Endodermal cell (in vitro differentiated cells): ENCODE measurements around the gene RBM22. TPM values are rescaled to one million over a fixed set of nuclear protein-coding genes. Genes with fewer than 3 reads are reported as not detected.
A peak's percentile ranks its signal among the peaks of the same experiment; 100 is the strongest.

ENCODE experiments used
- DNase-seq: peaks from one replicate; pipeline ENCODE4 v3.0.0-alpha.2; 2017
- H3K27ac ChIP-seq: 2 replicates; pipeline ENCODE4 v1.5.1; 2013; ENCODE audit warnings: mild to moderate bottlenecking, low read depth, low read length, moderate library complexity
- H3K27me3 ChIP-seq: 2 replicates; pipeline ENCODE4 v1.6.1; 2013; ENCODE audit warnings: mild to moderate bottlenecking, low read length, moderate library complexity; ENCODE audit not compliant: insufficient read depth, control insufficient read depth, poor library complexity, severe bottlenecking
- H3K36me3 ChIP-seq: 2 replicates; pipeline ENCODE4 v1.7.0; 2013; ENCODE audit warnings: mild to moderate bottlenecking, low read length, moderate library complexity; ENCODE audit not compliant: control insufficient read depth, insufficient read depth
- H3K4me1 ChIP-seq: one replicate; pipeline ENCODE4 v1.7.0; 2013; ENCODE audit warnings: low read length; ENCODE audit not compliant: control insufficient read depth, insufficient read depth
- H3K4me3 ChIP-seq: 2 replicates; pipeline ENCODE4 v1.5.1; 2013; ENCODE audit warnings: mild to moderate bottlenecking, low read length, moderate library complexity
- H3K9ac ChIP-seq: 2 replicates; pipeline ENCODE4 v1.6.1; 2013; ENCODE audit warnings: mild to moderate bottlenecking, low read length, moderate library complexity; ENCODE audit not compliant: poor library complexity, severe bottlenecking; ENCODE audit errors: extremely low read depth
- H3K9me3 ChIP-seq: 2 replicates; pipeline ENCODE4 v1.6.1; 2013; ENCODE audit warnings: mild to moderate bottlenecking, low read length, moderate library complexity; ENCODE audit not compliant: control insufficient read depth
- H3K27ac Mint-ChIP-seq: 2 replicates; pipeline ENCODE4 v1.8.0; 2020; ENCODE audit warnings: mixed read lengths
- H3K27me3 Mint-ChIP-seq: 2 replicates; pipeline ENCODE4 v1.8.0; 2021; ENCODE audit warnings: mild to moderate bottlenecking, mixed read lengths; ENCODE audit not compliant: insufficient read depth
- H3K36me3 Mint-ChIP-seq: 2 replicates; pipeline ENCODE4 v1.8.0; 2020; ENCODE audit warnings: low read depth, mixed read lengths
- H3K4me1 Mint-ChIP-seq: 2 replicates; pipeline ENCODE4 v1.8.0; 2020; ENCODE audit warnings: mixed read lengths
- H3K4me3 Mint-ChIP-seq: 2 replicates; pipeline ENCODE4 v1.8.0; 2020; ENCODE audit warnings: mild to moderate bottlenecking, moderate library complexity, mixed read lengths
- H3K9me3 Mint-ChIP-seq: 2 replicates; pipeline ENCODE4 v1.8.0; 2020; ENCODE audit warnings: mild to moderate bottlenecking, mixed read lengths
- CTCF ChIP-seq: fragments of 200-600 bp; sonication (generic); conservative IDR thresholded peaks from 2 replicates; pipeline ENCODE4 v1.5.0; 2021; ENCODE audit warnings: antibody characterized with exemption, mild to moderate bottlenecking
- WGBS, 2 experiments: methylation state at CpG; one replicate each; pipeline versions ENCODE4 v1.1.5 to v1.1.7; 2013; ENCODE audit warnings: missing lambda C conversion rate in 2 of 2, mixed read lengths in 1 of 2; ENCODE audit not compliant: insufficient coverage in 1 of 2, insufficient read length in 1 of 2; 5-methylcytosine and 5-hydroxymethylcytosine counted together
- total RNA-seq, 2 donors: library from RNA; stranded (reverse); fragmentation: NEBNext Ultra II Directional in 1 of 2; extraction: Animal tissue kit (Norgen Biotek cat#: 25700) in 1 of 2; gene quantifications; 2 replicates in 1 of 2; 3 replicates in 1 of 2; pipeline ENCODE4 v1.2.1, GENCODE V29; 2021

The RBM22 gene
- total RNA-seq, 2 donors from 2014 or later, result 42.7 to 44.3 TPM

- no peak for DNase-seq
- no peak for TF ChIP-seq CTCF
- Histone ChIP-seq H3K9ac (peak overlapping the region; percentile 94), H3K9me3 (no peaks in the 10 kb centered on the region), H3K27me3 (peaks cover 17% of the 10 kb centered on the region), H3K4me3 (peak overlapping the region; percentile 88), H3K4me1 (peaks cover 3% of the 10 kb centered on the region), H3K27ac (no peak overlapping the region), H3K36me3 (peaks cover 42% of the 10 kb centered on the region)
- Mint-ChIP-seq H3K4me1 (no peaks in the 10 kb centered on the region), H3K27ac (no peak overlapping the region), H3K4me3 (no peak overlapping the region), H3K9me3 (no peaks in the 10 kb centered on the region), H3K27me3 (peaks cover 10% of the 10 kb centered on the region), H3K36me3 (peaks cover 35% of the 10 kb centered on the region)
- WGBS, 2 experiments, result 12 to 19% methylated on average over 11 to 15 of the region's 15 CpGs
Measured at GRCh38 chr5:150700246-150700593, 642 bp downstream of the RBM22 start.

GRCh38 chr5:150694612-150695011 lies 6.2 kb downstream of the RBM22 start:
- H3K4me1 ChIP-seq, result peaks cover under 1% of the 10 kb centered on the region
- no peak overlapping the region for H3K9ac ChIP-seq
- no peak overlapping the region for H3K4me3 ChIP-seq
- WGBS, 2 experiments, result 86 to 98% methylated on average over 2 to 3 of the region's 3 CpGs
- H3K9me3 ChIP-seq, result no peaks in the 10 kb centered on the region
- Mint-ChIP-seq H3K4me1 (peaks cover 6% of the 10 kb centered on the region), H3K36me3 (peaks cover 85% of the 10 kb centered on the region), H3K9me3 (no peaks in the 10 kb centered on the region), H3K27ac (no peak overlapping the region), H3K4me3 (no peak overlapping the region), H3K27me3 (no peaks in the 10 kb centered on the region)
- no peaks in the 10 kb centered on the region for H3K27me3 ChIP-seq
- H3K27ac ChIP-seq, result no peak overlapping the region
- DNase-seq, result no peak
- TF ChIP-seq CTCF, result no peak
- peaks cover 87% of the 10 kb centered on the region for H3K36me3 ChIP-seq

GRCh38 chr5:150692276-150692675 lies 8.6 kb downstream of the RBM22 start:
- H3K4me3 ChIP-seq, result no peak overlapping the region

More at GRCh38 chr5:150692276-150692675, 8.6 kb downstream of the RBM22 start:
- Histone ChIP-seq H3K27me3 (no peaks in the 10 kb centered on the region), H3K27ac (no peak overlapping the region), H3K4me1 (no peaks in the 10 kb centered on the region), H3K9me3 (no peaks in the 10 kb centered on the region), H3K36me3 (peaks cover 66% of the 10 kb centered on the region), H3K9ac (no peak overlapping the region)
- Mint-ChIP-seq H3K9me3 (no peaks in the 10 kb centered on the region), H3K4me3 (no peak overlapping the region), H3K27ac (no peak overlapping the region), H3K27me3 (no peaks in the 10 kb centered on the region), H3K4me1 (peaks cover 6% of the 10 kb centered on the region), H3K36me3 (peaks cover 73% of the 10 kb centered on the region)
- WGBS, 2 experiments, result 94 to 96% methylated on average over 3 of the region's 3 CpGs
- no peak for TF ChIP-seq CTCF
- DNase-seq, result no peak
